Stimulated activated naive CD4-positive, alpha-beta T cell (primary cell): ENCODE data around the gene MLH3.

Source experiments
- DNase-seq, 6 experiments: peaks; one replicate each; lab custom pipeline; 2025; lab: John Stamatoyannopoulos, UW

Gene MLH3

DNA sequence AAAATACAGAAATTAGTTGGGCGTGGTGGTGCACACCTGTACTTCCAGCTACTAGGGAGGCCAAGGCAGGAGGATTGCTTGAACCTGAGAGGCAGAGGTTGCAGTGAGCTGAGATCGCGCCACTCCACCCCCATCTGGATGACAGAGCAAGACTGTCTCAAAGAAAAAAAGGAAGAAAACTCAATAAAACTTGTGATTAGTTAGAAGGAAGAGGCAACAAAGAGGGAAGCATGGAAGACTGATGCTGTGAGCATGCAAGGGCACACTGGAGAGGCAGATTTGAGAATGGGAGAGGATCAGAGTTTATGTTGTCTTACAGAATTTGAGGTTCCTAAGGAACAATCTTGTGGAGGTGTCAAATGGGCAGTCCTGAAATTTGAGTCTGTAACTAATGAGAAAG lies 15.4 kb upstream of the MLH3 start:
- no peak for DNase-seq

DNA sequence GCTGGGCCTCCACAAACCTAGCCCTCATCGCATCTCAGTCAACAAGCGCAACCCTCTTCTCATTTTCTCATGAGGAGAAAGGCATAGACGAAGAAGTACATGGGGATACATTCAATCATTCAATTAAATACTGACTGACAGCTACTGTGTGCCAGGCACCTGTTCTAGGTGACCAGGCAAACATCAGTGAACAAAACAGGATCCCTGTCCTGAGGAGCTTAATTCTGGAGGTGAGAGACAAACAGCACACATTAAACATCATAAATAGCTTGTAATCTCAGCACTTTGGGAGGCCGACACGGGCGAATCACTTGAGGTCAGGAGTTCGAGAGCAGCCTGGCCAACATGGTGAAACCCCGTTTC lies 12.9 kb upstream of the MLH3 start:
- DNase-seq, result no peak

- peak; percentile 74 to 88 (median 86) for DNase-seq
These were observed 12.4 kb upstream of the MLH3 start, which contains the start of gene ACYP1 for GRCh38 chr14:75063491-75064204. TSS of gene ACYP1 (minus strand) at chr14:75064024. CDS start at chr14:75063553, 471 bp downstream.

- DNase-seq, result no peak
These were observed 11.7 kb upstream of the MLH3 start for GRCh38 chr14:75063013-75063412.

GRCh38 chr14:75060420-75060819 lies 9.2 kb upstream of the MLH3 start:
- DNase-seq, result no peak

DNA sequence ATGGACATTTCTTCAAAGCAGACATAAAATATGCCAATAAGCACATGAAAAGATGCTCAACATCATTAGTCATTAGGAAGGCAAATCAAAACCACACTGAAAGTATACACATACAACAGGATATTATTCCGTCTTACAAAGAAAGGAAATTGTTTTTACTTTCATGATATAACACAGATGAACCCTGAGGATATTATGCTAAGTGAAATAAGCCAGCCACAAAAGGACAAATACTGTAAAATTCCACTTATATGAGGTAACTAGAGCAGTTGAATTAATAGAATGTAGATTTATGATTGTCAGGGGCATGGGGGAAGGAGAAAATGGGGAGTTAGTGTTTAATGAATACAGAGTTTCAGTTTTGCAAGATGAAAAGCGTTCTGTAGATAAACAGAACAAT lies 8.4 kb upstream of the MLH3 start:
- DNase-seq, result no peak

GRCh38 chr14:75054421-75054820 lies 3.2 kb upstream of the MLH3 start:
- DNase-seq, result no peak

DNA sequence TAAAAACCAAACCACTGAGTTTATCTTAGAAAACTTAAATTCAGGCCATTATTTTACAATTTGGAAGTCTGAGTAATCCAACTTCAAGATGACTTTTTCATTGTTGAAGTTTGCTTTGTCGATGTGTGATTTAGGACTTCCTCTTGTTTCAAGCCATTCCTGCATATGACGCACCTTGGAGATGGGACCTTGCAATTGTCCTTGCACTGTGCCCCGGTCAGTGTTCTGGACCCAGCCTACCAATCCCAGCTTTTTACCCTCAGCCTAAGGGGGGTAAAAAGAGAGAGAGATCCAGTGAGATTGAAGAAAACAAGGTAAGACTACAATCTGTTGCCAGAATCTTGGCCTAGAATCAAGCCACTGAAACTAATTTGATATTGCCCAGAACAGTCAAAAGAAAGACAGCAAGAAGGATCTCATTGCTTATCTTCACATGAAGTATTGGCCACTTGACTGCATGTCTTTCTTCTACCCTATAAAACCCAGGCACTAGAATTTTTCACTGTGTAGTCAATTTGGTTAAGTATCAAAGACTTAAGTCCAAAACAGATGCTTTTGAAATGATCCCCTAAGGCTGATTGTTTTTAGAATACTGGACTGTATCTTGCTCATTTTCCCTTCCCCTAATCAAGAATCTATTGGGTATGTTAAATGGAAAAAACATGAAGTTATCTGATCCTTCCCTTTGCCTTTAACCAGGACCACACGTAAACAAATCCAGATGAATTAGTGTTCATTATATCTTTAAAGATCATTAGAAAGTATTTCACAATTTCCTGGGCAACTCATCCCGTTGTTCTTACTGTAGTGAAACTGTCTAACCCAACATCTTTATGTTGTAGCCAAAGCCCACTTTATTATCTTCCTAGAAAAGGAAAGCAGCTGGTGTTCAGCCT lies 2.4 kb upstream of the MLH3 start:
- no peak for DNase-seq

- no peak for DNase-seq
These were observed 261 bp upstream of the MLH3 start for GRCh38 chr14:75051556-75051899.

GRCh38 chr14:75049731-75050201 lies 1.5 kb downstream of the MLH3 start:
- no peak for DNase-seq

GRCh38 chr14:75049136-75049535 lies 2.1 kb downstream of the MLH3 start:
- DNase-seq, result no peak

- no peak for DNase-seq
These were observed 3.2 kb downstream of the MLH3 start for GRCh38 chr14:75048101-75048500.

DNA sequence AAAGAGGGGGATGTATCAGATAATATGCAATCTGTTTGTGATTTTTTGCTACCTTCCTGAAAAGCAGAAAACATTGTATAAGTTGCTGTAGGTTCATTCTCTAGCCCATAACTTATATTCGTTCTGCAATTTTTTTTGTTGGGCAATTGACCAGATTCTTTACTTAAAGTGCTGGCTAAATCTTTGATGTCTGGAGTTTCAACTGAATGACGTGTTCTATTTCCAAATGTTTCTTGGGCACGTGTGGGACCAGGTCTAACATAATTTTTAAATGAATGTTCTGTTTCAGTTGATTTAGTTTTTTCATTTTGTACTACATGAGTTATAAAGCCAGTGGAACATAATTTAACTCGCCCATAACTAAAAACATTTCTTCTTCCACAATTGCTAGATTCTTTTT lies 3.8 kb downstream of the MLH3 start:
- DNase-seq, result no peak

DNA sequence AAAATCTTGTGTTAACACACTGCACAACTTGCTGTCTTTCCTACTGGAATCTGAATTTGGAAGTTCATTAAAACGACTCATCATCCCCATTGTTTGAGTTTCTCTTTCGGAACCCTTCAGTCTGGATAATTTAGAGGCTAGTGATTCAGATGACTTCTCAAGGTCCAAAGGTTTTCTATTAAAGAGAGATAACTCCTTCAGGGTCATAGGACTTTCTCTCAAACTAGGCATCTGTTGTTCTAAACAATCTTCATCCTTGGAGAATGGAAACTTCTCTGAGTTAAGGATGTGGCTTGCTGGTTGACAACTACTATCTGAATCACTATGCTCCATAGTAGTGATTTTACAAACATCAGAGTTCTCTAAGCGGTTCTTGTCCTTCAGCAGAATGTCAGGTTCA lies 4.4 kb downstream of the MLH3 start:
- no peak for DNase-seq

GRCh38 chr14:75046275-75046674 lies 5.0 kb downstream of the MLH3 start:
- DNase-seq, result no peak

- no peak for DNase-seq
These were observed 6.5 kb downstream of the MLH3 start for GRCh38 chr14:75044752-75045151.

DNA sequence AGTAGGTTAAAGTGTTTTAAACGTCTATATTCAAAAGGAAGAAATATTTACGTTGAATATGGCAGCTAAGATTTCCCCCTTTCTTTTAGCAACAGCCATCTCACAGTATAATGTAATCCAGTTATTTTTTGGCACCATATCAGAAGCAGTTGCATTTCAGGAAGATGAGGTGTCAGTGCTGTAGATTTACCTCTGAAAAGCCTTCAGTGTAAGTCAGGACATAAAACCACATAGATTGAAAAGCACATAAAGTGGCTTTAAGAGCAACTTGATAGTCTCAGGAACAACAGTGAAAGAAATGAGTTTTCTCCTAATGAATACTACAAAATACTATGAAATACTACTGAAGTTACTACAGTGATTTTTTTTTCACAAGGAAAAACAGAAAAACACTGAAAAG lies 6.9 kb downstream of the MLH3 start:
- no peak for DNase-seq

DNA sequence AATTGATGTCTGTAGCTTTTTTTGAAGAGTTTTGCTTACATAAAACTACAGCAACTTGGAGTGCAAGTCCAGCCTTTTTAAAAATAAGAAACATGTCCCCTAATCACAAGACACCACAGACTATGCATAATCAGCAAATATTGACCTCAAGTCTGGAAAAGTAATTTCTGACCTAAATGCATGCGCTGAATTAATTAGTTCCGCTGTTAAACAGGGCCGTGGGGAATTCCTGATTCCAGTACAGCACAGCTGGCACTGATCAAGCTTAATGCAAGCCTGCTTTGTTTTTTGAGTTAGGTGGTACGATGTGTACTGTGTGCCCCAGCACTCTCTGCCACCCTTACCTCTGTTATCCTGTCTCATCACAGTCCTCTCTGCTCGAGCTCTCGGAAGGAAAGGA lies 9.2 kb downstream of the MLH3 start:
- no peak for DNase-seq

GRCh38 chr14:75041613-75042012 lies 9.7 kb downstream of the MLH3 start:
- DNase-seq, result no peak

GRCh38 chr14:75040959-75041358 lies 10.3 kb downstream of the MLH3 start:
- no peak for DNase-seq

GRCh38 chr14:75040507-75040906 lies 10.8 kb downstream of the MLH3 start:
- DNase-seq, result no peak

GRCh38 chr14:75032939-75033338 lies 18.3 kb downstream of the MLH3 start:
- DNase-seq, result no peak

- no peak for DNase-seq
These were observed 21.1 kb downstream of the MLH3 start for GRCh38 chr14:75030147-75030546.
